ENCODE data around the gene ABI3BP.
"Not testable (repeated sequence)": the region's sequence is repeated elsewhere in the genome, so short reads cannot be mapped to it uniquely, and the experiment has no call there.

The ABI3BP gene, protein sequence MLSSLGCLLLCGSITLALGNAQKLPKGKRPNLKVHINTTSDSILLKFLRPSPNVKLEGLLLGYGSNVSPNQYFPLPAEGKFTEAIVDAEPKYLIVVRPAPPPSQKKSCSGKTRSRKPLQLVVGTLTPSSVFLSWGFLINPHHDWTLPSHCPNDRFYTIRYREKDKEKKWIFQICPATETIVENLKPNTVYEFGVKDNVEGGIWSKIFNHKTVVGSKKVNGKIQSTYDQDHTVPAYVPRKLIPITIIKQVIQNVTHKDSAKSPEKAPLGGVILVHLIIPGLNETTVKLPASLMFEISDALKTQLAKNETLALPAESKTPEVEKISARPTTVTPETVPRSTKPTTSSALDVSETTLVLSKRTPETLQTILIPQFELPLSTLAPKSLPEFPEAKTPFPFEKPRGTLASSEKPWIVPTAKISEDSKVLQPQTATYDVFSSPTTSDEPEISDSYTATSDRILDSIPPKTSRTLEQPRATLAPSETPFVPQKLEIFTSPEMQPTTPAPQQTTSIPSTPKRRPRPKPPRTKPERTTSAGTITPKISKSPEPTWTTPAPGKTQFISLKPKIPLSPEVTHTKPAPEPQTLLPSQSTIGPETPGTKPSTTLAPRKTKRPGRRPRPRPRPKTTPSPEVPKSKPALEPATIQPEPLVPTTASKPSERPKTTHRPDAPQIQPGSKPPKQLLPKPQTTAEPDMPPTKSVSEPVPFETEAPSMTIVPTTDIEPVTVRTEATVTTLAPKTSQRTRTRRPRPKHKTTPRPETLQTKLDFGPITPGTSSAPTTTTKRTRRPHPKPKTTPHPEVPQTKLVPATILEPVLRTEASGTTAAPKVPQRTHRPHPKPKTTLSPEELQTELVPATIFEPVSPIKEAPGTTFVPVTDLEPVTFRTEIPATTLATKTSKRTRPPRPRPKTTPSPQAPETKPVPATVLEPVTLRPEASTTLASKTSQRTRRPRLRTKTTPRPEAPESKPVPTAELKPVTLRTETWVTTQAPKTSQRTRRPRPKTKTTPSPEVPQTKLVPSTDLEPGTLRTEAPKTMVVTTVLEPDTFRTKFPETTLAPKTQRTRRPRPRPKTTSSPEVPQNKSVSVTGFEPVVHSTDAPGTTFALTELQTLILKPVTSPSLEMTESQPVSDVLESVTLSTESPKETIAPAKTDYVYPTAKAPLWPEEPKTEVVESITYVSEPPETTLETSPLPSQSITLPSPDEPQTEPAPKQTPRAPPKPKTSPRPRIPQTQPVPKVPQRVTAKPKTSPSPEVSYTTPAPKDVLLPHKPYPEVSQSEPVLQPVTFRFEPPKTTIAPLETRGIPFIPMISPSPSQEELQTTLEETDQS (N-terminal part only)

DNA sequence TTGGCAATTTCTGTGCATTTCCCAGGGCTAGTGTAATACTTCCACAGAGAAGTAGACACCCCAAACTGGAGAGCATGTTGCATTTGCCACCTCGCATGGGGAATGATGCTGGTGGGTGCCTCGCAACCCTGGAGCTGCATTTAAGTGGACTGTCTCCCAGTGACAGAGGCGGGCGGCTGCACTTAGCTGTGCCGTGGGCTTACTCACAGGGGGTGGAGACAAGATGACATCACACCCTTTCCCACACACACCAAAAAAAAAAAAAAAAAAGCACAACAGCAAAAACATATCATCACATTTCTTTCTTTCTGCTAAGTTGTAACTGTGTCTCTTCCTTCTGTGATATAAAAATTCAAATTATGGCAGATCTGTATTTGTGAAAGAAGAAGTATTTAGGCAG lies at the start of gene ABI3BP:
TSS of gene ABI3BP (minus strand) at position 113 of the 400 bp plus-strand sequence. CDS start at position 76, 37 bp downstream.
- in situ Hi-C loops (cut with MboI; ENCODE audit: low sequenced_read_pairs), result no loop called here

DNA sequence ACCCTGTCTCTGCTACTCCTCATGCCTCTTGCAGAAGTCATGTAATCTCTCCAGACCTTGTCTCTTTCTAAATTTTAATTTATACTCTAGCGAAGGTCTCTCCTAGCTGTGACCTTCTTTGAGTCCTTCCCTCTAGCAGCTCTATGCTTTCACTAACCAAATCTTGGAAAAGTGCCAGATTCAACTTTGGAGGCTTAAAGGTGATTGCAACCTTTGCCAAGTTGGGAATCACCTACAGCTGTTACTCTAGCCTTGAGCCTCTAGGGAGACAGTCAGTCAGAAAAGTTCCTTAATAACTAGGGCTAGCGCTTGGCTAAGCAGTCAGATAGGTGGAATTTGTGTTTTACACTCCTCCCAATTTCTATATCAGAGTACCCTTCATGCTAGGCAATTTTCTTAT lies 46.1 kb upstream of the ABI3BP start:
- in situ Hi-C loops (cut with MboI; ENCODE audit: low sequenced_read_pairs), result no loop called here

DNA sequence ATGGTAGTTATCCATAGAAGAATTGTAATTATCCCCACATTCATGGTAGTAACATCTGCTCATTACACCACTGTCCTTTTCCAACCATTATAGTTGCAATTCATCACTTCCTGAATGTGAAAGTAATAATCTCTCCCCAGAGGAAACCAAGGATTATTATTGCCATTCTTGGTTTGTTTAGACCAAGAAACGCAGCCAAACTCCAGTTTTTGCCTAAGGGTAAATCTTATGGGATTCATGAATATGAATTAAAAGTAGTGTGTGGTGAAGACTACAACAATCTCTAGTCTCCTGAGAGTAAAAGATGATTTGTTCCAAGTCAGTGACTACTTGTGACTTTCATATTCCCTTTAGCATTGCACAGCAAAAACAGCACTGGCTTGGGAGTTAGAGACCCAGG lies 45.7 kb upstream of the ABI3BP start:
- in situ Hi-C loops (cut with MboI; ENCODE audit: low sequenced_read_pairs), result no loop called here

DNA sequence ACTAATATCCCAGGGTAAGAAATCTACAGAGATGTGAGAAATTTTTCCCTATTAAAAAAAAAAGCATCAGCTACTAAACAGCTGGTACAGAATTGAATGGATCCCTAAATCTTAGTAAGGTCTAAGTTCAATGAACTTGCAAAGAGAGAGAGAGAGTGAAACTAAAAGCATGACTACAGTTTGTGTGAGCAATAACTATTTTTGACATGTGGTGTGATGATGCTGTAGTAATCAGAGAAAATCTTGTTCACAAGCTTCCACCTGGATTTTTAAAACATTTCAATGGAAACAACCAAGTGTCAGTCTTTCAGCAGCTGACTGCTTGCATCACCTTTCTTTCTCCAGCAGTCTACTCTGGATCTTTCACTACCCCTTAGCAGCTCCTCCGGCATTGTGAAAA lies 45.2 kb upstream of the ABI3BP start:
- in situ Hi-C loops (cut with MboI; ENCODE audit: low sequenced_read_pairs), result no loop called here

DNA sequence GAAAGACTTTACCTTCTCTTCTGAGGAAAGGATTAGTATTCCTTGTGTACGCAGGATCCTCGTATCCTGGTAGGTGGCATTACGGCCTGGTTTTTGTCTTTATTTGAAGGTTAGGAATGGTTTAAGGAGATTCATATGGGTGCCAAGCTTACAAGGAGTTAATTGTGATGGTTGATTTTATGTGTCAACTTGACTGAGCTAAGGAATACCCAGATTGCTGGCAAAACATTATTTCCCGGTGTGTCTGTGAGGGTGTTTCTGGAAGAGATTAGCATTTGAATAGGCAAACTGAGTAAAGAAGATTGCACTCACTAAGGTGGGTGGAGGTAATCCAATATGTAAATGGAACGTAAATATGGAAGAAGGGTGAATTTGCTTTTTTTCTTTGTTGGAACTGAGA lies 44.4 kb upstream of the ABI3BP start:
- in situ Hi-C loops (cut with MboI; ENCODE audit: low sequenced_read_pairs), result no loop called here

DNA sequence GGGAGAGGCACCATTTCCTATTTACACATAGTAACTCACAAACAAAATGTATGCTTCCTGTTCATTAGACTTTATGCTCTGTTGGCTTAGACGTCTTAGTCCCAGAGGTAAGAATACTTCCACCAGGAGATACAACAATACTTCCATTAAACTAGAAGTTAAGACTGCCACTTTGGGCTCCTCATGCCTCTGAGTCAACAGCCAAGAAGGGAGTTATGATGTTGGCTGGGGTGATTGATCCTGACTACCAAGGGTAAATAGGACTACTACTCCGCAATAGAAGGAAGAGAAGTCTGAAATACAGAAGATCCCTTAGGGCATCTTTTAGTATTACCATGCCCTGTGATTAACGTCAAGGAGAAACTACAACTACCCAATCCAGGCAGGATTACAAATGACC lies 43.5 kb upstream of the ABI3BP start:
- in situ Hi-C loops (cut with MboI; ENCODE audit: low sequenced_read_pairs), result no loop called here

DNA sequence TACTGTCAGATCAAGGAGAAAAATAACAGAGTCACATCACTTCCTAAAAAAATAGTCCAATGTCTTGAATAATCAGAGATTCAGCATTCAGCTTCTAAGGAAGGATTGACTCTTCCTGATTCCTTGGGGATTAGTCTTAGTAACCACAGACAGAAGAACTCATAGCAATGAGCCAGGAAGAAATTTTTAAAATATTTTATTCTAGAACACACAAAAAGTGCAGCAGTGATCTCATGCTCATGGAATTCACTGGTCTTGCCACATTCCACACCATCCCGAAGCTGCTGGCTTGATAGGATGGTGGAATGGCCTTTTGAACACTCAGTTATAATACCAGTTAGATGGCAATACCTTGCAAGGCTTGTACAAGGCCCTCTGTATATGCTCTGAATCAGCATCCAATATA lies 43.0 kb upstream of the ABI3BP start:
- in situ Hi-C loops (cut with MboI; ENCODE audit: low sequenced_read_pairs), result no loop called here

DNA sequence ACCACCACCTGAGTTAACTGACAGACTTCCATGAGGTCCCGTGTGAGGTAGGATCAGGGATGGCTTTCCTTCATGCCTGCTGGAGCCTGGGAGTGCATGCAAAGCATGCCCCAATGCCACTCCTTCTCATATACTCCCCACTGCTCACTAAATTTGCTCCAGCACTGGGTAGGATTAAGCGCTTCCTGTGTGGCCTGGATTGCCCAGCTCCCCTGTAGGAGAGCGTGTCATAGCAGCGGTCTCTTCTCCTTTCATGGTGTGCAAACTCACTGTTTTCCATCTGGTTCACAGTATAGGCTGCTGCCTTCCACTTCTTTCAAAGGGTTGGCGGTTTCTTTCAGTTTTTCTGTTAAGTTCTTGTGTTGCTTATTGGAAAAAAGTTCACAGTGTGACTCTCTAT lies 34.1 kb upstream of the ABI3BP start:
- in situ Hi-C loops (cut with MboI; ENCODE audit: low sequenced_read_pairs), result no loop called here

DNA sequence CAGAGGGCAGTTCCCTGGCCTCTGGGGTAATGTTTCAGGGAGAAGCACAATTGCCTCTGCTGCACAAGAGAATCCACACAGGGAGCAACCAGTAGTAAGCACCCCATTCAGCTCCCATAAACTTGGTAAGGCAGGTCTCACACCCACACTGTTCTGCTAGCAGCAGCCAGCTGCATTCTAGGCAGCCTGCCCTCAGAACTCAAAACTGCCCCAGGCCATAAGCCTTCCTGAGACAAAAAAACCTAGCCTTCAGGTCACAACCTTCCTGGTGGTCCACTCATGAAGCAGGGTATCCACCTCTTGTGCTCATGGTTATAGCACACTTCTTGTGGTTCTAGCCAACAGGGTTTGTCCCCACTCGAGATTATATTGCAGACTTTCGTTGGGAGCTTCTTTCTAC lies 33.7 kb upstream of the ABI3BP start:
- in situ Hi-C loops (cut with MboI; ENCODE audit: low sequenced_read_pairs), result no loop called here

DNA sequence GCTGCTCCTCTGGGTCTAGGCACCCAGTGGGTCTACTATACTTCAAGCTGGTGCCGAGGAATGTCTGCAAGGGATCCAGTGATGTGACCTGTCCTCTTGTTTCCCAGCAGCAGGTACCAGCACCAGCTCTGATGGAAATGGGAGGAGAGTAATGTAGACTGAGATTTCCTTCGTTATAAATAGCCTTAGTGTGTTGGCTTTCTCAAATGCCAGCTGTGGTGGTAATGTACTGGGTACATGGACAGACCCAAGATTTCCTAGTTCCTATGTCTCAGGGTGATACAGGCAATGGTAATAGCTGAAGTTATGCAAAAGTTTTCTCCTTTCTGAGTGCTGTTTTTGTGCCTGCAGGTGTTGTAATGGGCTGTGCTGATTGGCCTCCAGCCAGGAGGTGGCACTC lies 33.0 kb upstream of the ABI3BP start:
- in situ Hi-C loops (cut with MboI; ENCODE audit: low sequenced_read_pairs), result no loop called here

DNA sequence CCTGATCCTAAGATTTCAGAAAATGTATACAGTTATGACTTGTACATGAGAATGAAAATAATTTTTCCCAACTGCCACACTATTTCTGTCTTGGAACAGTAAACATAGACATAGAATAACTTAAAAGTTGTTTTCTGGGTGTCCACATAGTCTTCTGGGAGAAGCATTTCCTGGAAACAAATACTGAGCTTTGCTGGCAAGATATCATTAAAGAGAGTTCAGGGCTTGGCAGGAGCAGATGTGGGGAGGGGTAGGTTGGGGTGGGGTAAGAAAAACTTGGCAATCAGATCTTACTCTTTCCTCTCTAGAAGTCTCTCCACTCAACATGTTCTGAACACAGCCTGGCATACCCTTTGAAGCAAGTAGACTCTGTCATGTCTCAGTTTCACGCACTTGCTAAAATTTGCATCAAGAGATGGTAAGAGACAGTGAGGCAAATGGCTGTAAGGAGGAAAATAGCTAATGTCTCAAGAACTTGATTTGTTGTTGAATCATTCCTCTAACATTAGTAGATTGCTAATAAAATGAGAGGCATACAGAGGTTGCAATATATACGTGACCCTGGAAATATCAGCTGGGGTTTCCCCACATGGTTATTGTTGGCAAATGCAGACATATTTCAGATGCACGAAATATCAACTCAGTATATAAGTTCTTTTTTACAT lies 27.3 kb upstream of the ABI3BP start:
- in situ Hi-C loops (cut with MboI; ENCODE audit: low sequenced_read_pairs), result no loop called here

DNA sequence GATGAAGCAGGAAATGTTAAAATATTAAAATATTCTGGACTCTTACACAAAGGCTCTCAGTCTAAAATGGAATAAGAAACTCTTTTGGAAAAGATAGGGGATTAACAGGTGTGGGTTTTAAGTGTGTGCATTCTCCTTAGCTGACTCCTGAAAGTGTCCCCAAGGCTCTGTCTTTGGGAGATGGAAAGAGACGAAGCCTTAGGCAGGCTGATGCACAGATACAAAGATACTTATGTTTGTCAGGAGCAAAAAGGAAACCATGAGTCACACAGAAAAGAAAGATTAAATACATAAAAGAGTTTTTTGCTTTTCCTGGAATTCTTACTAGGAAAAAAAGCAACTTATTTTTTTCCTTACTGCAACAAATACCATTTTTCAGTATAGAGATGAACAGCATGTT lies 23.8 kb upstream of the ABI3BP start:
- in situ Hi-C loops (cut with MboI; ENCODE audit: low sequenced_read_pairs), result no loop called here

DNA sequence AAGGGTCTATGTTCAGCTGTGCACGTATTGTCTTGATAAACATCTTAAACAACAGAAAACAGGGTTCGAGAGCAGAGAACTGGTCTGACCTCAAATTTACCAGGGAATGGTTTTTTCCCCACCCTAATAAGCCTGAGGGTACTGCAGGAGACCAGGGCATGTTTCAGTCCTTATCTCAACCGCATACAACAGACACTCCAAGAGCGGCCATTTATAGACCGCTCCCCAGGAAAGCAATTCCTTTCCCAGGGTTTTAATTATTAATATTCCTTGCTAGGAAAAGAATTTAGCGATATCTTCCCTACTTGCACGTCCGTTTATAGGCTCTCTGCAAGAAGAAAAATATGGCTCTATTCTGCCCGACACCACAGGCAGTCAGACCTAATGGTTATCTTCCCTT lies 19.1 kb upstream of the ABI3BP start:
- in situ Hi-C loops (cut with MboI; ENCODE audit: low sequenced_read_pairs), result not testable (repeated sequence)

DNA sequence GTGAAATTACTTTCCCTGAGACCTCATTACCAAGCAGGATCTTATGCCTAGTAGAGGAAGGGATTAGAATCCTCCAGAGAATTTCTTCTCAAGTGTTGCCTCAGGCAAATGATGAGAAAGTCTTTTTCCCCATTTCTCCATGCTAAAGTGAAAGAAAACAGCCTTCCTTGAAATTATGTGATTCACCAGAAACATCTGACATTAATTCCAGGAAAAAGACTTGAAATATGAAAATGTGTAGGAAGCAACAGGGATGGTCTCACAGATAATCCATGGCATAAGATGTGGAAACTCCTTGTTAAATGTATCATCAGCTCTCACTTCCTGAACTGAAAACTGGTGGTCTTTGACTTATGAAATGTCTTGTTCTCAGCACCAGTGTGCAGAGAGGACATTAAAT lies 17.9 kb upstream of the ABI3BP start:
- in situ Hi-C loops (cut with MboI; ENCODE audit: low sequenced_read_pairs), result no loop called here

DNA sequence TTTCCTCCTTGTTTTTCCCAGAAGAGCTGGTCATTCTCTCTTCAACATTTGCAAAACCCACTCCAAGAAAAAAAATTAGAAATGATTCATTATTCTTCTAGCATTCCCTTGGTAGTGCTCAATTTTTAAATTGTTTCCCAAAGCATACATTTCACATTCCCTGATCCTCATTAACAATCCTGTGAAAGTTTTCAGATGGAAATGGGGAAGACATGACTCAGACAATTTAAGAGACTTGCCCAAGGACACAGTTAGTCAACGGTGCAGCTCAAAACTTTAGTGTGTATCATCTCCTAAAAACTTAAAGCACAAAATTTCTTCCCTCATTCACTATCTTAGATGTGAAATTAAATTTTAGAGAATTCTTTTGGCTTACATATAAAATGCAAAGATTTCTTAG lies 17.1 kb upstream of the ABI3BP start:
- in situ Hi-C loops (cut with MboI; ENCODE audit: low sequenced_read_pairs), result no loop called here

DNA sequence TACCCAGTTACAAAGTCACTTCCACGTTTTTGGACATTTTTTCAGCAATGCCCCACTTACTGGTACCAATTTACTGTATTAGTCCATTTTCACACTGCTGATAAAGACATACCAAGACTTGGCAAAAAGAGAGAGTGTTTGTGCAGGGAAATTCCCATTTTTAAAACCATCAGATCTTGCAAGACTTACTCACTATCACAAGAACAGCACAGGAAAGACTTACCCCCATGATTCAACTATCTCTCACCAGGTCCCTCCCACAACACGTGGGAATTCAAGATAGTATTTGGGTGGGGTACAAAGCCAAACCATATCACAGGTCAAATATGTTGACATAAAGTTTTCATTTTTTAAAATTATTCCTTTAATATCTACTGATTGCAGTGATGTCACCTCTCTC lies 16.2 kb upstream of the ABI3BP start:
- in situ Hi-C loops (cut with MboI; ENCODE audit: low sequenced_read_pairs), result no loop called here

DNA sequence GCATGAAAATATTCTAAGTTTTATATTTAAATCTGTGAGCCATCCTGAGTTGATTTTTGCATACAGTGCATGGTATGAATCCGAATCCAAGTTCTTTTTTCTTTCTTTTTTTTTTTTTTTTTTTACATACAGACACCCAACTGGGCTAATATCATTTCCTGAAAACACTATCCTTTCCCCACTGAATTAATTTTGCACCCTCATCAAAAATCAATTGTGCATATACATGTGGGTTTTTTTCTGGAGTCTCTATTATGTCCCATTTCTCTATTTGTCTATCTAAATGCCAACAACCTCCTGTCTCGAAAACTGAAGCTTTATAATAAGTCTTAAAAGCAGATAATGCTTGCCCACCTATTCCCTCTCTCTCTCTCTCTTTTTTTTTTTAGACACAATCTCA lies 5.9 kb upstream of the ABI3BP start:
- in situ Hi-C loops (cut with MboI; ENCODE audit: low sequenced_read_pairs), result no loop called here

DNA sequence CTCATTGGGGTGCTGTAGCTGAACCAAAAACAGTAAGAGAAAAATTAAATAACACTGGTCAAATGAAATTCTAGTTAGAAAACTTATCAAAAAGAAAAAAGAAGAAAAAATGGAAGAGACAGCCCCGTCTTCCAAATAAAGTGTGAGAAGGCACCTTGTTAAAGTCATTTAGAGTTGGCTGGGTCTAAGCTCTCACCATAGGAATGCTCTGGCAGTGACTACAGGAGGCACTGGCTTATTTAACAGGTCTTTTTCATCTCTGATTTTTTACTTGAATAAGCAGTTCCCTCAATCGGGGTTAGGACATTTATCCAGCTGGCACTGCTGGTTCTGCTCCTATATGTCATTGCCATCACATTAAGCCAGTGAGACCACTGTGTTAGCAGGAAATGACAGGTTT lies 1.6 kb upstream of the ABI3BP start:
- in situ Hi-C loops (cut with MboI; ENCODE audit: low sequenced_read_pairs), result no loop called here

DNA sequence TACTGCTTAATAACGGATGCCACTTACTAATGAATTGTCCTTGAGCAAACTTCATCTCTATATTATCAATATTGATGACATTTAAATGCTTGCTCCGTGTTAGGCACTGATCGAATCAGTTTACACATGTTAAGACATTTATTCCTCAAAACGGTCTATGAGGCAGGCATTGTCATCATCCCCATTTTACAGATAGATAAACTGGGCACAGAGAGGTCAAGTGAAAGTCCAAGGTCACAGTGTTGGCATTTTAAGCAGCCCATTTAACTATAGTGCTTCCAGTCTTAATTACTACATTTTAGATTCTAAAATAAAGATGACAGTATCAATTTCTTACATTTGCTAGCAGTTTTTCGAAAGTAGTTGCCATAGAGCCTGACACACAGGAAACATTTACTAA lies 966 bp upstream of the ABI3BP start:
- in situ Hi-C loops (cut with MboI; ENCODE audit: low sequenced_read_pairs), result no loop called here

DNA sequence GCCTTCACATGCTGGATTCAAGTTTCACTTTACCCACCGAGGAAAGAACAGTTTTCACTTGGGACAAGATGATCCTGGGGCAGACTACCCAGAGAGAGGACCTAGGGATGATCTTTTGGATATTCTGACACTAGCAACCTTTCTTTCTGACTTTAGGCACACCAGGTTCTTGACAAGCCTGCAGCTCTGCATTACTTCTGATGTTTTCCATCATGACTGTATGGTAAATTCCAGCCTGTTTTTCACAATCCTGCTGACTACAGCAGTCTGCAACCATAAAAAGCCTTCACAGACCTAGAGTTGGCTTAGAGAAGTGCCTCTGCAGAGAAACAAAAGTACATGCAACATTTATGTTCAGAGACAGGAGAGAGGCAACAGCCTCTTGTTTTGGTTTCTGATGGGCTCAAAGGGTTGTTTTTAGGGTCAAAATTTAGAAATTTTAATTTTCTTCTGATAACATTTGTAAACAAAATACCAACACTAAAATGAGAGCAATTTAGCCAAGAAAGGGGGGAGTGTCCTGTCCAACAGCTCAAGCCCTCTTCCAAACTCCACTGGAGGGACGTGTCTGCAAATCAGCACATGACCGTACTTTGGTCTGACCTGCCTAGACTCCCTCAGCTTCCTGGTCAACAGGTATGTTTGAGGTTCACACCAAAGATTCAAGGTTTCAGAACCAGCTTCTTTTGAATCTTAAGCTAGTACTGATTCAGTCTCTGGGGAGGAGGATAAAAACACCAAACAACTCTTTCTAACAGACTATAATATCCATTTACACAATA lies 799 bp downstream of the ABI3BP start:
- in situ Hi-C loops (cut with MboI; ENCODE audit: low sequenced_read_pairs), result no loop called here

All from HL-60/S4 treated with phorbol 12-myristate 13-acetate at 8.2 ng/mL for 4 days and 3 days (cell line).